ENCODE data around the gene CLASP1.
"Not testable (repeated sequence)": the region's sequence is repeated elsewhere in the genome, so short reads cannot be mapped to it uniquely, and the experiment has no call there.

CLASP1 gene

GRCh38 chr2:121613152-121613551 is 36.1 kb downstream of the CLASP1 start:
- DNase-seq: no peak

GRCh38 chr2:121611730-121612705 is 37.2 kb downstream of the CLASP1 start:
- no peak for DNase-seq

GRCh38 chr2:121611048-121611649 is 38.1 kb downstream of the CLASP1 start:
- not testable (repeated sequence) for DNase-seq

- not testable (repeated sequence) for DNase-seq
These were observed 38.8 kb downstream of the CLASP1 start for GRCh38 chr2:121610487-121610874.

GRCh38 chr2:121608967-121609366 is 40.3 kb downstream of the CLASP1 start:
- no peak for DNase-seq

- DNase-seq: no peak
These were observed 40.9 kb downstream of the CLASP1 start for GRCh38 chr2:121608367-121608766.

GRCh38 chr2:121605820-121606733 is 43.2 kb downstream of the CLASP1 start:
- no peak for DNase-seq

- no peak for DNase-seq
These were observed 46.1 kb downstream of the CLASP1 start for GRCh38 chr2:121603185-121603584.

- DNase-seq: no peak
These were observed 49.2 kb downstream of the CLASP1 start for GRCh38 chr2:121599963-121600651.

GRCh38 chr2:121598087-121598486 is 51.2 kb downstream of the CLASP1 start:
- DNase-seq: no peak

GRCh38 chr2:121596221-121597080 is 52.8 kb downstream of the CLASP1 start:
- DNase-seq: no peak

GRCh38 chr2:121595012-121595891 is 54.0 kb downstream of the CLASP1 start:
- no peak for DNase-seq

GRCh38 chr2:121591199-121591598 is 58.1 kb downstream of the CLASP1 start:
- no peak for DNase-seq

GRCh38 chr2:121588357-121588756 is 60.9 kb downstream of the CLASP1 start:
- DNase-seq: no peak

- no peak for DNase-seq
These were observed 62.1 kb downstream of the CLASP1 start for GRCh38 chr2:121587131-121587530.

GRCh38 chr2:121584741-121585140 is 64.5 kb downstream of the CLASP1 start:
- DNase-seq: no peak

GRCh38 chr2:121583555-121583954 is 65.7 kb downstream of the CLASP1 start:
- no peak for DNase-seq

GRCh38 chr2:121582272-121582671 is 67.0 kb downstream of the CLASP1 start:
- DNase-seq: no peak

- no peak for DNase-seq
These were observed 70.0 kb downstream of the CLASP1 start for GRCh38 chr2:121579309-121579708.

GRCh38 chr2:121577381-121577780 is 71.9 kb downstream of the CLASP1 start:
- DNase-seq: no peak
